Osteoblast (primary cell): Measurements from ENCODE around the gene RAB12. TPM values are rescaled to one million over a fixed set of nuclear protein-coding genes. Genes with fewer than 3 reads are reported as not detected.

ENCODE experiments used
- DNase-seq: peaks from one replicate; pipeline ENCODE4 v3.0.0; 2011; ENCODE audit warnings: low spot score, mixed read lengths; ENCODE audit not compliant: insufficient read length; ENCODE audit errors: missing footprints
- H2AFZ ChIP-seq: 2 replicates; pipeline ENCODE4 v1.6.0; 2011; ENCODE audit warnings: mild to moderate bottlenecking, low read length
- H3K27ac ChIP-seq: 2 replicates; pipeline ENCODE4 v1.5.1; 2011; ENCODE audit warnings: mild to moderate bottlenecking, low read depth, low read length, moderate library complexity
- H3K27me3 ChIP-seq: 2 replicates; pipeline ENCODE4 v1.6.0; 2012; ENCODE audit warnings: mild to moderate bottlenecking, control low read depth, inconsistent platforms, low read length, moderate library complexity; ENCODE audit not compliant: insufficient read depth
- H3K36me3 ChIP-seq: 2 replicates; pipeline ENCODE4 v1.5.1; 2011; ENCODE audit warnings: mild to moderate bottlenecking, low read length, control low read depth, moderate library complexity; ENCODE audit not compliant: insufficient read depth
- H3K4me1 ChIP-seq: 2 replicates; pipeline ENCODE4 v1.5.1; 2011; ENCODE audit warnings: mild to moderate bottlenecking, low read length, control low read depth, moderate library complexity; ENCODE audit not compliant: insufficient read depth
- H3K4me2 ChIP-seq: 2 replicates; pipeline ENCODE4 v1.6.0; 2011; ENCODE audit warnings: mild to moderate bottlenecking, low read length; ENCODE audit not compliant: insufficient read depth
- H3K4me3 ChIP-seq: fragments of 200-600 bp; sonication (generic); 3 replicates; pipeline ENCODE4 v1.5.1; 2012; ENCODE audit warnings: mild to moderate bottlenecking, low read length, inconsistent platforms; ENCODE audit not compliant: insufficient read depth
- H3K79me2 ChIP-seq: 2 replicates; pipeline ENCODE4 v1.6.0; 2012; ENCODE audit warnings: mild to moderate bottlenecking, low read length, control low read depth, inconsistent platforms; ENCODE audit not compliant: insufficient read depth
- H3K9me3 ChIP-seq: 2 replicates; pipeline ENCODE4 v1.5.1; 2011; ENCODE audit warnings: low read depth, low read length, control low read depth
- H4K20me1 ChIP-seq: 2 replicates; pipeline ENCODE4 v1.6.0; 2012; ENCODE audit warnings: mild to moderate bottlenecking, low read length, control low read depth; ENCODE audit not compliant: insufficient read depth
- total RNA-seq: library from RNA; depleted of rRNA; stranded (reverse); fragments of >200 nt; gene quantifications from 2 replicates; pipeline ENCODE4 v1.2.3, GENCODE V29; 2012
- TF ChIP-seq, protein P1 (sequence below): IDR thresholded peaks from 2 replicates; pipeline ENCODE4 v1.5.1; 2011; ENCODE audit warnings: mild to moderate bottlenecking, low read depth, low read length, moderate library complexity; ENCODE audit errors: extremely low read depth

The RAB12 gene
- total RNA-seq, 1 donor, result 49.2 TPM

DNA sequence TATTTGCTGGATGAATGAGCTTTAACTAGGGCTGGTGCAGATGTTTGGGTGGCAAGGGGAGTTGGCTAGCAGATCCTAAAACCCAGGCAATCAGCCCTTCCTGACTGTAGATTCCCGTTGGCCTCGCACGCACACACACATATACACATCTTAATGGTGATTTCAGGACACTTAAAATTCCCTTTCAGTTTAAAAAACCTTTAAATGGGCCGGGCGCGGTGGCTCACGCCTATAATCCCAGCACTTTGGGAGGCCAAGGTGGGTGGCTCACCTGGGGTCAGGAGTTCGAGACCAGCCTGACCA lies 76.6 kb downstream of the RAB12 start:
- H3K79me2 ChIP-seq, result no peaks in the 10 kb centered on the region
- H3K27me3 ChIP-seq, result no peaks in the 10 kb centered on the region
- no peaks in the 10 kb centered on the region for H3K4me1 ChIP-seq
- no peaks in the 10 kb centered on the region for H3K36me3 ChIP-seq
- H3K4me3 ChIP-seq, result no peak overlapping the region
- H3K4me2 ChIP-seq, result peak overlapping the region; percentile 21
- no peaks in the 10 kb centered on the region for H3K9me3 ChIP-seq
- H4K20me1 ChIP-seq, result no peaks in the 10 kb centered on the region
- TF ChIP-seq, protein P1, sequence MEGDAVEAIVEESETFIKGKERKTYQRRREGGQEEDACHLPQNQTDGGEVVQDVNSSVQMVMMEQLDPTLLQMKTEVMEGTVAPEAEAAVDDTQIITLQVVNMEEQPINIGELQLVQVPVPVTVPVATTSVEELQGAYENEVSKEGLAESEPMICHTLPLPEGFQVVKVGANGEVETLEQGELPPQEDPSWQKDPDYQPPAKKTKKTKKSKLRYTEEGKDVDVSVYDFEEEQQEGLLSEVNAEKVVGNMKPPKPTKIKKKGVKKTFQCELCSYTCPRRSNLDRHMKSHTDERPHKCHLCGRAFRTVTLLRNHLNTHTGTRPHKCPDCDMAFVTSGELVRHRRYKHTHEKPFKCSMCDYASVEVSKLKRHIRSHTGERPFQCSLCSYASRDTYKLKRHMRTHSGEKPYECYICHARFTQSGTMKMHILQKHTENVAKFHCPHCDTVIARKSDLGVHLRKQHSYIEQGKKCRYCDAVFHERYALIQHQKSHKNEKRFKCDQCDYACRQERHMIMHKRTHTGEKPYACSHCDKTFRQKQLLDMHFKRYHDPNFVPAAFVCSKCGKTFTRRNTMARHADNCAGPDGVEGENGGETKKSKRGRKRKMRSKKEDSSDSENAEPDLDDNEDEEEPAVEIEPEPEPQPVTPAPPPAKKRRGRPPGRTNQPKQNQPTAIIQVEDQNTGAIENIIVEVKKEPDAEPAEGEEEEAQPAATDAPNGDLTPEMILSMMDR, result no peak
- no peak overlapping the region for H3K27ac ChIP-seq
- peak overlapping the region; percentile 67 for H2AFZ ChIP-seq
- DNase-seq, result no peak

DNA sequence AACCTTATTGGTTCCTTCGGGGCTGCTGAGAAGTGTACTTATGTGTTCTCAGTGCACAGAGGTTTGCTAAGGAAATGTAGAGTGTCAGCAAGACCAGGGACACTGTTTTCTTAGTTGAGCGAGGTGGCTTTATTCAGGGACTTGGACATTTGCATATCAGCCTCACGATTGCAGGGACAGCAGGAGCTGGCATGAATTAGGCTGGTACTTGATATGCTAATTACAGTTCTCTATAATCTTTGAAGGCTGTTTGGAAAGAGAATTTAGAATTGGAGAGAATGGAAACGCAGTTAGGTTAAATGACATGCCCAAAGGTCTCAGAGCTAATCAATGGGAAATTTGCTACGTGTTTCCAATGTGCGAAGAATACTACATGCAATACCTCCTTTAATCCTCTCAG lies 77.4 kb downstream of the RAB12 start:
- Histone ChIP-seq H4K20me1 (no peaks in the 10 kb centered on the region), H3K27ac (no peak overlapping the region), H3K9me3 (no peaks in the 10 kb centered on the region), H3K36me3 (no peaks in the 10 kb centered on the region), H3K4me1 (no peaks in the 10 kb centered on the region), H3K27me3 (no peaks in the 10 kb centered on the region), H2AFZ (no peak overlapping the region), H3K79me2 (no peaks in the 10 kb centered on the region), H3K4me3 (no peak overlapping the region), H3K4me2 (no peak overlapping the region)
- TF ChIP-seq, protein P1, result no peak
- DNase-seq, result no peak

DNA sequence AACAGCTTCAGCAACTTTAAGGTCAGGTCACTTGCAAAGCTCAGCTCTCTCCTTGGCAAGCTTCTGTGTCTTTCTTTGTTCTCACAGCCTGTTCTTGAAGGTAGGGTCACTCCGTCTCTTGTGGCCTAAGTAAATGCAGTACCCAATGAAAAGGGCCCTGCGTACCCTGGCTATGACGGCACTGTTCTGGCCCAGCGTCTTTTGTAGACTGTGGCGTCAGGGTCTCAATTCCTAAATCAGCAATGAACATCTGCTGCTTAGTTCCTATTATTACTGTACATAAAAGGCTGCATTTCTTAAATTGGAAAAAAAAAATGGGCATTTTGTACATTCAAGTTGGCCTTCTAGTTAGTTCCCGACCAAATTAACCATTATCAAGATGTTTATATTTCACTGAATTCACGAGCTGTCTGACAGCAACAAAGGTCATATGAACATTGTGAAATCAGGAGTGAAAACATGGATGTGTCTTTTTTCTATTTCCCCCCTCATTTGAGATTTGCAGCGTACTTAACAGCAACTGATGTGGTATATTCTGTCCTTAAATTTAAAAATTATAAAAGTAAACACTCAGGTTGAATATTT lies 79.1 kb downstream of the RAB12 start:
- no peaks in the 10 kb centered on the region for H3K9me3 ChIP-seq
- no peaks in the 10 kb centered on the region for H3K79me2 ChIP-seq
- DNase-seq, result no peak
- no peak overlapping the region for H2AFZ ChIP-seq
- H3K4me2 ChIP-seq, result no peak overlapping the region
- no peak overlapping the region for H3K4me3 ChIP-seq
- no peak overlapping the region for H3K27ac ChIP-seq
- no peaks in the 10 kb centered on the region for H4K20me1 ChIP-seq
- H3K27me3 ChIP-seq, result no peaks in the 10 kb centered on the region
- no peaks in the 10 kb centered on the region for H3K4me1 ChIP-seq
- no peaks in the 10 kb centered on the region for H3K36me3 ChIP-seq
- TF ChIP-seq, protein P1, result no peak

DNA sequence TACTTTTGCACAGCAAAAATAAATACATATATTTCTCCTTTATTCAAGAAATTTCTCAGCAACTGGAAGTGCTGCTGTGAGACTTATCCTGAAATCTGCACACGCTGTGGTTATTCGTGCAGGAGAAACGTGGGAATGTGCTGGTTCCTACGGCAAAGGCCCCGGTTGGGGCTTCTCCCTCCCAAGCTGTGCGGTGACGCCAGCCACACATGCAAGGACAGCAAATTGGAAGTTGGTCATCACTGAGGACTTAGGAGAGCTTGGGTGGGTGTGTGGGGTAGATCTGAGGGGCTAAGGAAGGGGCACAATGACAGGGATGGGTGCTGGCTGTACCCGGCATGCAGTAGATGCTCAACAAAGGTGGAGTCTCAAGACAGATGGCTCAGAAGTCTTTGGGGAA lies 79.6 kb downstream of the RAB12 start:
- H3K4me2 ChIP-seq, result no peak overlapping the region
- no peaks in the 10 kb centered on the region for H3K79me2 ChIP-seq
- TF ChIP-seq, protein P1, result no peak
- H2AFZ ChIP-seq, result no peak overlapping the region
- H3K27ac ChIP-seq, result no peak overlapping the region
- H3K4me1 ChIP-seq, result no peaks in the 10 kb centered on the region
- H3K36me3 ChIP-seq, result no peaks in the 10 kb centered on the region
- H3K4me3 ChIP-seq, result no peak overlapping the region
- H3K27me3 ChIP-seq, result no peaks in the 10 kb centered on the region
- no peak for DNase-seq
- no peaks in the 10 kb centered on the region for H4K20me1 ChIP-seq
- no peaks in the 10 kb centered on the region for H3K9me3 ChIP-seq

Other genes with a start within 250 kb of the RAB12 start
- gene MTCL1, start 96.1 kb downstream of the RAB12 start, total RNA-seq, result 38.0 and 44.5 TPM in 2 replicates